ENCODE measurements around the gene HRCT1. TPM values are rescaled to one million over a fixed set of nuclear protein-coding genes. Genes with fewer than 3 reads are reported as not detected.
"Not testable (repeated sequence)": the region's sequence is repeated elsewhere in the genome, so short reads cannot be mapped to it uniquely, and the experiment has no call there.

Gene HRCT1
- total RNA-seq, 4 donors from 2014 or later, result 4.0 to 32.7 (median 17.0) TPM

GRCh38 chr9:35871545-35871944 is 34.5 kb upstream of the HRCT1 start:
- H3K4me3 ChIP-seq, result no peak overlapping the region
- no peaks in the 10 kb centered on the region for H3K36me3 ChIP-seq
- H3K27me3 ChIP-seq, result peaks cover 8% of the 10 kb centered on the region
- H3K27ac ChIP-seq, result no peak overlapping the region
- TF ChIP-seq POLR2AphosphoS5 (IDR thresholded peaks at IDR 0.05), result no peak
- no peak for TF ChIP-seq POLR2A (IDR thresholded peaks at IDR 0.05)
- TF ChIP-seq, protein P1, sequence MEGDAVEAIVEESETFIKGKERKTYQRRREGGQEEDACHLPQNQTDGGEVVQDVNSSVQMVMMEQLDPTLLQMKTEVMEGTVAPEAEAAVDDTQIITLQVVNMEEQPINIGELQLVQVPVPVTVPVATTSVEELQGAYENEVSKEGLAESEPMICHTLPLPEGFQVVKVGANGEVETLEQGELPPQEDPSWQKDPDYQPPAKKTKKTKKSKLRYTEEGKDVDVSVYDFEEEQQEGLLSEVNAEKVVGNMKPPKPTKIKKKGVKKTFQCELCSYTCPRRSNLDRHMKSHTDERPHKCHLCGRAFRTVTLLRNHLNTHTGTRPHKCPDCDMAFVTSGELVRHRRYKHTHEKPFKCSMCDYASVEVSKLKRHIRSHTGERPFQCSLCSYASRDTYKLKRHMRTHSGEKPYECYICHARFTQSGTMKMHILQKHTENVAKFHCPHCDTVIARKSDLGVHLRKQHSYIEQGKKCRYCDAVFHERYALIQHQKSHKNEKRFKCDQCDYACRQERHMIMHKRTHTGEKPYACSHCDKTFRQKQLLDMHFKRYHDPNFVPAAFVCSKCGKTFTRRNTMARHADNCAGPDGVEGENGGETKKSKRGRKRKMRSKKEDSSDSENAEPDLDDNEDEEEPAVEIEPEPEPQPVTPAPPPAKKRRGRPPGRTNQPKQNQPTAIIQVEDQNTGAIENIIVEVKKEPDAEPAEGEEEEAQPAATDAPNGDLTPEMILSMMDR (IDR thresholded peaks at IDR 0.05), result no peak
- no peak for TF ChIP-seq EP300 (IDR thresholded peaks at IDR 0.05)
- WGBS, 2 donors (ENCODE audit: low coverage in 1 of 2), result 53 to 71% methylated on average over 2 to 3 of the region's 3 CpGs
- no peaks in the 10 kb centered on the region for H3K9me3 ChIP-seq
- no peak for ATAC-seq
- H3K4me1 ChIP-seq, result no peaks in the 10 kb centered on the region

- 40 to 63% methylated on average over 3 of the region's 3 CpGs for WGBS, 2 donors (ENCODE audit: low coverage in 1 of 2)
- ATAC-seq, result no peak
- H3K4me1 ChIP-seq, result no peaks in the 10 kb centered on the region
- H3K27ac ChIP-seq, result no peak overlapping the region
- H3K27me3 ChIP-seq, result peaks cover 5% of the 10 kb centered on the region
- TF ChIP-seq POLR2A (IDR thresholded peaks at IDR 0.05) (no peak), POLR2AphosphoS5 (IDR thresholded peaks at IDR 0.05) (no peak), EP300 (IDR thresholded peaks at IDR 0.05) (no peak)
- TF ChIP-seq, protein P1 (IDR thresholded peaks at IDR 0.05), result no peak
- no peaks in the 10 kb centered on the region for H3K36me3 ChIP-seq
- H3K9me3 ChIP-seq, result peaks cover 0 to 2% (median 0%) of the 10 kb centered on the region in 3 donors
- H3K4me3 ChIP-seq, result no peak overlapping the region
Measured at GRCh38 chr9:35872505-35872904, 33.5 kb upstream of the HRCT1 start.

DNA sequence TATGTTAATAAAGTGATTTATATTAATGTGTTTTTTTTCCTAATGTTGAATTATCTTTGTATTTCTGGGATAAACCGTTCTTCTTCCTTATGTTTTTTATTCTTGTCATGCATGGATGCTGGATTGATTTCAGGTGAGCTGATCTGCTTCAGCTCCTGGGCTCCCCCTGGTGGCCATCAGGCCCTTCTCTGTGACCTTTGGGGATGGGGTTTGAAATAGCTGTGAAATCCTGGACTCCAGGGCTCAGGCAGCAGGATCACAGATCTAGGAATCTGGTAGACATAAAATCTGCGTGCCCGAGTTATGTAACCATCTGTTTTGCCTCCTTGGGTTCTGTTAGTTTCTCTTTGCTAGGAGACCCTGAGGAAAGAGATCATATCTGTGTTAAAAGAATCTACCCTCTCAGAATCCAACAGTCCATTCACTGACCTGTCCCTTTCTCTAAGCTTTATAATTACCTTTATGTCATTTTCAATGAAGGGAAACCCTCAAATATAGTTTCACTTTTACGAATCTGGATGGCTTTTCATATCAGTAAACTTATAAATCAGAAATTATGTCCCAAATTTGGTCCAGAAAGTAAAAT is 23.6 kb upstream of the HRCT1 start:
- 0 to 3% methylated on average over 3 to 4 of the region's 4 CpGs for WGBS, 2 donors (ENCODE audit: low coverage in 1 of 2)
- Histone ChIP-seq H3K27me3 (no peaks in the 10 kb centered on the region), H3K36me3 (no peaks in the 10 kb centered on the region), H3K4me3 (no peak overlapping the region), H3K4me1 (no peaks in the 10 kb centered on the region), H3K9me3 (peaks cover 0 to 3% (median 0%) of the 10 kb centered on the region in 3 donors), H3K27ac (no peak overlapping the region)
- TF ChIP-seq EP300 (IDR thresholded peaks at IDR 0.05), result no peak
- TF ChIP-seq, protein P1 (IDR thresholded peaks at IDR 0.05), result peak; percentile 91 to 97 (median 93)
- peak; percentile 73 for ATAC-seq

- WGBS, 2 donors (ENCODE audit: low coverage in 1 of 2), result 56 to 74% methylated on average over 3 of the region's 3 CpGs
- TF ChIP-seq POLR2AphosphoS5 (IDR thresholded peaks at IDR 0.05), result no peak
- TF ChIP-seq, protein P1 (IDR thresholded peaks at IDR 0.05), result no peak
- TF ChIP-seq POLR2A (IDR thresholded peaks at IDR 0.05), result no peak
- TF ChIP-seq EP300 (IDR thresholded peaks at IDR 0.05), result no peak
Measured at GRCh38 chr9:35882996-35883395, 23.0 kb upstream of the HRCT1 start.

GRCh38 chr9:35884908-35885307 is 21.1 kb upstream of the HRCT1 start:
- not testable (repeated sequence) for H3K9me3 ChIP-seq, H3K4me1 ChIP-seq, ATAC-seq, H3K4me3 ChIP-seq, H3K27me3 ChIP-seq, H3K27ac ChIP-seq, H3K36me3 ChIP-seq
- WGBS, 2 donors (ENCODE audit: low coverage in 1 of 2), result 79 to 90% methylated on average over 2 to 3 of the region's 3 CpGs

More at GRCh38 chr9:35882996-35883395, 23.0 kb upstream of the HRCT1 start:
- H3K36me3 ChIP-seq, result no peaks in the 10 kb centered on the region
- ATAC-seq, result no peak
- H3K4me1 ChIP-seq, result no peaks in the 10 kb centered on the region
- no peak overlapping the region for H3K27ac ChIP-seq
- no peaks in the 10 kb centered on the region for H3K9me3 ChIP-seq
- no peak overlapping the region for H3K4me3 ChIP-seq
- no peaks in the 10 kb centered on the region for H3K27me3 ChIP-seq

All from gastroesophageal sphincter (tissue), 4 donors.